Measurements from ENCODE around the gene CORIN.
A peak's percentile ranks its signal among the peaks of the same experiment; 100 is the strongest.

- TF ChIP-seq POLR2A (IDR thresholded peaks at IDR 0.05) (no peak), CTCF (IDR thresholded peaks at IDR 0.05) (peak in 2 of 3 donors; percentile 22 to 27)
Observed at GRCh38 chr4:47668810-47669408, 169.0 kb downstream of the CORIN start.
